Epithelial cell of esophagus (primary cell): ENCODE measurements around the gene LIPG.

Experiments used
- DNase-seq: peaks from one replicate; pipeline ENCODE4 v3.0.0; 2010; ENCODE audit warnings: low read depth
- H3K4me3 ChIP-seq: 2 replicates; pipeline ENCODE4 v1.5.1; 2011; ENCODE audit warnings: mild to moderate bottlenecking, low read length, control low read depth
- CTCF ChIP-seq: IDR thresholded peaks from 2 replicates; pipeline ENCODE4 v1.5.1; 2011; ENCODE audit warnings: low read depth, mild to moderate bottlenecking, low read length, control low read depth, inconsistent platforms; ENCODE audit not compliant: insufficient read depth; ENCODE audit errors: missing control alignments

Gene LIPG

DNA sequence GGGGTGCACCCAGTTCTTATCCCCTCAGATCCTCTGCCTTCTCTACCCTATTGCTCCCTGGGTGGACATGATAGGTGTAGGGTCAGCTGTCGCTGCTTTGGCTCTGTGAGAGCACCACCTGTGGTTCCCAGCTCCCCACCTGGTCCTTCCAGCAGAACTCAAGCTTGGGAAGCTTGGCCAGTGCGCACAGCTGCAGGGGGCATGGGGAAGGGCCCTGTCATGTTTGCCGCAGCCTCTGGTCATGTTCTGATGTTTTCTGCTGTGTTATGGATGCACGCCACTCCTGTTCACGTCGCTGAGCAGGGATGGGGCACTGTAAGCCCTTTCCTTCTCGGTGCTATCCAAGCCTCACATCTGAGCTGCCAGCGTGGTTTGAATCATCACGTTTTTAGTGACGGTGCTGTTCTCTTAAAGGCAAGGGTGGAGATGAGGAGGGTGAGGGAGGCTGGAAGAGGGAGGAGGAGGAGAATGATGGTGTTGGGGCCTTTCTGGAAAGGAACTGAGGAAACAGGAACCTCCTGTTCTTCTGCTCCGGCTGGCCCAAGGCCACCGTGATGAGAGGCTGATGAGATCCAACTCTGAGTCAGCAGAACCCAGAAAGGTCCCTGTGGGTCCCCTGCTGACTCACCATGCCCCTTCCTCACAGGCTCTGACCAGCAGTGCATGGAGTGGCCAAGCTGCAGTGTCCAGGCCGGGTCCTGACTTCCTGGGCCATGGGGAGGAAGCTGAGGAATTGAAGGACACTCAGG, 78.0 kb downstream of the LIPG start:
- TF ChIP-seq CTCF, result no peak
- DNase-seq, result peak; percentile 23
- no peak overlapping the region for H3K4me3 ChIP-seq

GRCh38 chr18:49640741-49641140, 78.9 kb downstream of the LIPG start:
- TF ChIP-seq CTCF, result no peak
- H3K4me3 ChIP-seq, result no peak overlapping the region
- DNase-seq, result no peak

DNA sequence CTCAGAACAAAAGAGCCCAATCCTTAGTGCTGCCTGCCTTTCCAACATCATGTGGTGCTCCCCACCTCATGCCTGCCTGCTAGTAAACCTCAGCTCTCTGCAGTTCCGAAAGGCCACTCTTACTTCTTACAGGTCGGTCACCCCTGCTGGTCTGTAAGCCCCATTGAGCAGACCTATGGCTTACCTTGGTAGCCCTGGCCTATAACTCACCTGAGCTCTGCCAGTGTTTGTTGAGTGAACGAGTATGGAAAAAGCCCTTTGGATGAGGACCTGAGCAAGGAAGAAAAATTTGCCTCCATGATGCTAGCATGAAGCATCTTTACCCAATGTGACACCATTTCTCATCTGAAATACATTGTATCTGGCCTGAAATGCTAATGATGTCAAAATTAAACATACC, 83.3 kb downstream of the LIPG start:
- no peak for TF ChIP-seq CTCF
- H3K4me3 ChIP-seq, result no peak overlapping the region
- DNase-seq, result no peak

- TF ChIP-seq CTCF, result no peak
- no peak overlapping the region for H3K4me3 ChIP-seq
- no peak for DNase-seq
These were observed 84.0 kb downstream of the LIPG start for GRCh38 chr18:49645841-49646351.

- DNase-seq, result no peak
- no peak for TF ChIP-seq CTCF
- H3K4me3 ChIP-seq, result no peak overlapping the region
These were observed 85.0 kb downstream of the LIPG start for GRCh38 chr18:49646873-49647272.

DNA sequence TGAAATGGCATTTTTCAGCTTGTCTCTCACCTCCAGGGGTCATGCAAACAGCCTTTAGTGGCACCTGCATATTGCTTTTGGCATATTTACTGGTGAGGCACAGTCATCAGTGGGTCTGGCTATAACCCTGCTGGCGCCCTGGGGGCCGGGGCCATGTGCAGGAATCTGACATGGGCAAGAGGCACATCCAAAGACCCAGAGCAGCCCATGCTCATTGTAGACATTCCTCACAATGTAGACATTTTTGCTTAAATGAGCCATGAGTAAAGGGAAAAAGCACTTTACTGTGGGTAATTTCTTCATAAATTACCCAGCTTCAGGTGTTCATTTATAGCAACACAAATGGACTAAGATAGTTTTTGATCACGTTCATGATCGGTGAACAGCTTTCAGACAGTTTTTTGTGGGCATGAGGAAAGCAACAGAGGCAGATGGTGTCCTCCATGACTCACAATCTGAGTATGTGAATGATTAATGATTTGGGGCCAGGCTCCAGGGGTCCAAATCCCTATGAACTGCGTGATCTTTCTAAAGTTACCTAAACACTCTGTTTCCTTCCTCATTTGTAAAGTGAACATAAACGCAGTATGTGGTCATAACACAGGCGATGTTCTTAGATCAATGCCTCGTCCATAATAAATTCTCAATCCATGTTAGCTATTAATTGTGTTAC, 85.8 kb downstream of the LIPG start:
- TF ChIP-seq CTCF, result no peak
- DNase-seq, result peak; percentile 36
- no peak overlapping the region for H3K4me3 ChIP-seq

GRCh38 chr18:49648326-49648725, 86.5 kb downstream of the LIPG start:
- no peak overlapping the region for H3K4me3 ChIP-seq
- TF ChIP-seq CTCF, result no peak
- DNase-seq, result no peak
